Thymus (tissue), 11 donors: ENCODE data around the gene SLC24A3. TPM values are rescaled to one million over a fixed set of nuclear protein-coding genes. Genes with fewer than 3 reads are reported as not detected.

Source experiments
- DNase-seq, 9 donors: peaks; one replicate each; pipeline ENCODE4 v3.0.0-alpha.2; 2013; ENCODE audit warnings: low spot score in 9 of 9, low read depth in 6 of 9, missing footprints in 1 of 9
- H3K27ac ChIP-seq, 2 donors: one replicate each; pipeline ENCODE4 v1.5.1; 2013; ENCODE audit warnings: control low read depth in 1 of 2, low read depth in 1 of 2, low read length in 1 of 2, mild to moderate bottlenecking in 1 of 2, moderate library complexity in 1 of 2
- H3K27me3 ChIP-seq, 2 donors: one replicate each; pipeline ENCODE4 v1.5.1; 2013; ENCODE audit warnings: low read length in 1 of 2; ENCODE audit not compliant: control insufficient read depth in 2 of 2, insufficient read depth in 1 of 2
- H3K36me3 ChIP-seq, 2 donors: one replicate each; pipeline ENCODE4 v1.5.1; 2013; ENCODE audit warnings: low read length in 1 of 2, mild to moderate bottlenecking in 1 of 2, moderate library complexity in 1 of 2; ENCODE audit not compliant: control insufficient read depth in 2 of 2, insufficient read depth in 2 of 2
- H3K4me1 ChIP-seq, 2 donors: one replicate each; pipeline ENCODE4 v1.5.1; 2013; ENCODE audit warnings: low read length in 2 of 2; ENCODE audit not compliant: control insufficient read depth in 2 of 2, insufficient read depth in 2 of 2
- H3K4me3 ChIP-seq, 2 donors: one replicate each; pipeline ENCODE4 v1.5.1; 2013; ENCODE audit warnings: low read length in 2 of 2, control low read depth in 1 of 2, mild to moderate bottlenecking in 1 of 2
- H3K9me3 ChIP-seq, 2 donors: one replicate each; pipeline ENCODE4 v1.5.1; 2013; ENCODE audit warnings: low read length in 1 of 2, mild to moderate bottlenecking in 1 of 2; ENCODE audit not compliant: control insufficient read depth in 2 of 2, insufficient read depth in 1 of 2
- WGBS: extraction: QIAGEN DNeasy Blood & Tissue Kit; methylation state at CpG from one replicate; pipeline ENCODE4 v1.1.7; 2013; 5-methylcytosine and 5-hydroxymethylcytosine counted together
- polyA plus RNA-seq: library from polyadenylated mRNA; stranded (reverse); fragments of 200-250 nt; gene quantifications from one replicate; pipeline ENCODE4 v1.2.3, GENCODE V29; 2013
- total RNA-seq: library from RNA; stranded (reverse); fragments of 120-200 nt; gene quantifications from one replicate; pipeline ENCODE4 v1.2.4, GENCODE V29; 2013
- donor health status: healthy.

SLC24A3 gene
- total and polyA plus RNA-seq, 2 donors: 0.99 to 2.1 TPM

GRCh38 chr20:19289451-19289850 lies 77.0 kb downstream of the SLC24A3 start:
- Histone ChIP-seq H3K9me3 (no peaks in the 10 kb centered on the region), H3K4me1 (no peaks in the 10 kb centered on the region), H3K27me3 (no peaks in the 10 kb centered on the region), H3K36me3 (no peaks in the 10 kb centered on the region), H3K27ac (no peak overlapping the region), H3K4me3 (no peak overlapping the region)
- WGBS: 95% methylated on average over 4 of the region's 4 CpGs
- no peak for DNase-seq

- no peaks in the 10 kb centered on the region for H3K27me3 ChIP-seq
- no peaks in the 10 kb centered on the region for H3K9me3 ChIP-seq
- H3K27ac ChIP-seq: no peak overlapping the region
- H3K4me1 ChIP-seq: no peaks in the 10 kb centered on the region
- 95% methylated on average over 11 of the region's 11 CpGs for WGBS
- DNase-seq: no peak
- H3K4me3 ChIP-seq: no peak overlapping the region
- H3K36me3 ChIP-seq: no peaks in the 10 kb centered on the region
Observed at GRCh38 chr20:19291024-19291817, 78.8 kb downstream of the SLC24A3 start.

- DNase-seq: no peak
- Histone ChIP-seq H3K9me3 (no peaks in the 10 kb centered on the region), H3K27me3 (no peaks in the 10 kb centered on the region), H3K27ac (no peak overlapping the region), H3K36me3 (no peaks in the 10 kb centered on the region), H3K4me3 (no peak overlapping the region), H3K4me1 (no peaks in the 10 kb centered on the region)
- WGBS: 99% methylated on average over 2 of the region's 2 CpGs
Observed at GRCh38 chr20:19291818-19292132, 79.3 kb downstream of the SLC24A3 start.

- H3K27ac ChIP-seq: no peak overlapping the region
- no peaks in the 10 kb centered on the region for H3K9me3 ChIP-seq
- no peaks in the 10 kb centered on the region for H3K27me3 ChIP-seq
- no peak overlapping the region for H3K4me3 ChIP-seq
- no peaks in the 10 kb centered on the region for H3K4me1 ChIP-seq
- 96% methylated on average over 7 of the region's 7 CpGs for WGBS
- no peak for DNase-seq
- H3K36me3 ChIP-seq: no peaks in the 10 kb centered on the region
Observed at GRCh38 chr20:19292254-19292653, 79.8 kb downstream of the SLC24A3 start.

GRCh38 chr20:19295076-19295475 lies 82.6 kb downstream of the SLC24A3 start:
- WGBS: 95% methylated on average over 2 of the region's 2 CpGs

GRCh38 chr20:19298652-19299051 lies 86.2 kb downstream of the SLC24A3 start:
- H3K4me1 ChIP-seq: no peaks in the 10 kb centered on the region
- no peak overlapping the region for H3K27ac ChIP-seq
- WGBS: 59% methylated on average over 3 of the region's 3 CpGs
- no peaks in the 10 kb centered on the region for H3K36me3 ChIP-seq
- no peaks in the 10 kb centered on the region for H3K27me3 ChIP-seq
- H3K9me3 ChIP-seq: no peaks in the 10 kb centered on the region
- no peak for DNase-seq
- no peak overlapping the region for H3K4me3 ChIP-seq

More at GRCh38 chr20:19295076-19295475, 82.6 kb downstream of the SLC24A3 start:
- Histone ChIP-seq H3K36me3 (no peaks in the 10 kb centered on the region), H3K27me3 (no peaks in the 10 kb centered on the region), H3K27ac (no peak overlapping the region), H3K9me3 (no peaks in the 10 kb centered on the region), H3K4me1 (no peaks in the 10 kb centered on the region), H3K4me3 (no peak overlapping the region)
- DNase-seq: no peak

GRCh38 chr20:19300395-19300794 lies 88.0 kb downstream of the SLC24A3 start:
- 94% methylated on average over 6 of the region's 6 CpGs for WGBS
- Histone ChIP-seq H3K4me1 (no peaks in the 10 kb centered on the region), H3K9me3 (no peaks in the 10 kb centered on the region), H3K27ac (no peak overlapping the region), H3K4me3 (no peak overlapping the region), H3K27me3 (no peaks in the 10 kb centered on the region), H3K36me3 (no peaks in the 10 kb centered on the region)
- no peak for DNase-seq

GRCh38 chr20:19301142-19301541 lies 88.7 kb downstream of the SLC24A3 start:
- H3K4me1 ChIP-seq: no peaks in the 10 kb centered on the region
- WGBS: 95% methylated on average over 2 of the region's 2 CpGs
- H3K36me3 ChIP-seq: no peaks in the 10 kb centered on the region
- no peak overlapping the region for H3K4me3 ChIP-seq
- H3K27ac ChIP-seq: no peak overlapping the region
- H3K27me3 ChIP-seq: no peaks in the 10 kb centered on the region
- DNase-seq: no peak
- no peaks in the 10 kb centered on the region for H3K9me3 ChIP-seq

GRCh38 chr20:19301843-19302242 lies 89.4 kb downstream of the SLC24A3 start:
- Histone ChIP-seq H3K9me3 (no peaks in the 10 kb centered on the region), H3K27me3 (no peaks in the 10 kb centered on the region), H3K27ac (no peak overlapping the region), H3K4me1 (no peaks in the 10 kb centered on the region), H3K4me3 (no peak overlapping the region), H3K36me3 (no peaks in the 10 kb centered on the region)
- DNase-seq: no peak
- 97% methylated on average over 2 of the region's 2 CpGs for WGBS
